Measurements from ENCODE around the gene ZNF648. TPM values are rescaled to one million over a fixed set of nuclear protein-coding genes. Genes with fewer than 3 reads are reported as not detected.

The ZNF648 gene
- total RNA-seq, result under 1 TPM in 1 of 10 donors, not detected in 9; 0.09 TPM
- not detected for polyA plus RNA-seq
- long read RNA-seq, donor 1, result 0 reads
- long read RNA-seq, donor 2, result 0 reads
- long read RNA-seq, donor 3, result 0 reads

GRCh38 chr1:182061594-182061993 is at the start of gene ZNF648:
Gene ZNF648 (minus strand): TSS chr1:182061712. CDS start chr1:182058010, 3,702 bp downstream.
- Histone ChIP-seq H3K4me1 (peaks cover 0 to 6% (median 0%) of the 10 kb centered on the region in 9 donors), H3K27ac (no peak within 1 kb of the TSS), H3K9me3 (peaks cover 0 to 11% (median 0%) of the 10 kb centered on the region in 11 donors), H3K36me3 (no peaks in the 10 kb centered on the region), H3K27me3 (peaks cover 0 to 46% (median 31%) of the 10 kb centered on the region in 7 donors), H3K4me3 (no peak within 1 kb of the TSS)
- no peak for ATAC-seq
- no peak for DNase-seq
- intact Hi-C loops (cut with DNase I), result loop anchor here in 1 of 10 donors (10.0 kb wide), 1 partner anchor 577 kb away; the partner anchor contains the start of gene CACNA1E
- WGBS, 2 donors, result 24 to 29% methylated on average over 4 of the region's 4 CpGs
- no peak for TF ChIP-seq CTCF (IDR thresholded peaks at IDR 0.05)

GRCh38 chr1:182110635-182111034 is 49.1 kb upstream of the ZNF648 start:
- ATAC-seq, result no peak
- WGBS, 2 donors, result 86 to 88% methylated on average over 6 of the region's 6 CpGs
- TF ChIP-seq CTCF (IDR thresholded peaks at IDR 0.05), result no peak
- Histone ChIP-seq H3K4me3 (no peak overlapping the region), H3K36me3 (no peaks in the 10 kb centered on the region), H3K4me1 (no peaks in the 10 kb centered on the region), H3K27ac (no peak overlapping the region), H3K9me3 (peaks cover 0 to 11% (median 0%) of the 10 kb centered on the region in 11 donors), H3K27me3 (peaks cover 0 to 20% (median 0%) of the 10 kb centered on the region in 7 donors)
- no peak for DNase-seq
- intact Hi-C loops (cut with DNase I), result no loop called here

GRCh38 chr1:182109771-182110170 is 48.3 kb upstream of the ZNF648 start:
- Histone ChIP-seq H3K27me3 (peaks cover 0 to 16% (median 0%) of the 10 kb centered on the region in 7 donors), H3K9me3 (peaks cover 0 to 11% (median 0%) of the 10 kb centered on the region in 11 donors), H3K36me3 (no peaks in the 10 kb centered on the region), H3K27ac (no peak overlapping the region), H3K4me1 (no peaks in the 10 kb centered on the region), H3K4me3 (no peak overlapping the region)
- no peak for TF ChIP-seq CTCF (IDR thresholded peaks at IDR 0.05)
- intact Hi-C loops (cut with DNase I), result no loop called here
- 98 to 100% methylated on average over 3 of the region's 3 CpGs for WGBS, 2 donors
- DNase-seq (no peak), ATAC-seq (no peak)

- no peaks in the 10 kb centered on the region for H3K36me3 ChIP-seq
- H3K4me1 ChIP-seq, result no peaks in the 10 kb centered on the region
- DNase-seq (no peak), ATAC-seq (no peak)
- intact Hi-C loops (cut with DNase I), result no loop called here
- H3K27me3 ChIP-seq, result peaks cover 0 to 21% (median 6%) of the 10 kb centered on the region in 7 donors
- TF ChIP-seq CTCF (IDR thresholded peaks at IDR 0.05), result no peak
- H3K27ac ChIP-seq, result no peak overlapping the region
- whole genome bisulfite sequencing, 2 donors, result 83 to 87% methylated on average over 2 of the region's 2 CpGs
- H3K4me3 ChIP-seq, result no peak overlapping the region
- peaks cover 0 to 11% (median 0%) of the 10 kb centered on the region in 11 donors for H3K9me3 ChIP-seq
Observed at GRCh38 chr1:182107209-182107608, 45.7 kb upstream of the ZNF648 start.
